IPS DF 6.9 (cell line): ENCODE results near the gene MRGPRX2.

Experiments used
- DNase-seq: peaks from one replicate; pipeline ENCODE4 v3.0.0-alpha.2; 2013; ENCODE audit warnings: low read depth, low spot score
- H3K27ac ChIP-seq: one replicate; pipeline ENCODE4 v1.5.1; 2013; ENCODE audit warnings: low read length, control low read depth
- H3K27me3 ChIP-seq: 2 replicates; pipeline ENCODE4 v1.6.1; 2013; ENCODE audit warnings: mild to moderate bottlenecking, low read length; ENCODE audit not compliant: control insufficient read depth, insufficient read depth
- H3K36me3 ChIP-seq: 2 replicates; pipeline ENCODE4 v1.6.1; 2013; ENCODE audit warnings: low read length; ENCODE audit not compliant: control insufficient read depth, insufficient read depth
- H3K4me1 ChIP-seq: 2 replicates; pipeline ENCODE4 v1.6.1; 2013; ENCODE audit warnings: low read length; ENCODE audit not compliant: control insufficient read depth, insufficient read depth
- H3K4me3 ChIP-seq: 2 replicates; pipeline ENCODE4 v1.5.1; 2013; ENCODE audit warnings: mild to moderate bottlenecking, low read length
- H3K9me3 ChIP-seq: 2 replicates; pipeline ENCODE4 v1.6.1; 2013; ENCODE audit warnings: low read length, inconsistent platforms; ENCODE audit not compliant: control insufficient read depth, insufficient read depth
- WGBS: extraction: QIAGEN DNeasy Blood & Tissue Kit; methylation state at CpG from one replicate; pipeline ENCODE4 v1.1.7; 2013; ENCODE audit warnings: mixed read lengths, missing lambda C conversion rate; ENCODE audit not compliant: insufficient read length, insufficient coverage; 5-methylcytosine and 5-hydroxymethylcytosine counted together

The MRGPRX2 gene

GRCh38 chr11:19076744-19077589, 16.4 kb upstream of the MRGPRX2 start:
- no peaks in the 10 kb centered on the region for H3K36me3 ChIP-seq
- DNase-seq, result no peak
- no peaks in the 10 kb centered on the region for H3K27me3 ChIP-seq
- no CpG with 5 or more reads among the region's 10 CpGs for WGBS
- H3K27ac ChIP-seq, result no peak overlapping the region
- peaks cover 6% of the 10 kb centered on the region for H3K4me1 ChIP-seq
- H3K4me3 ChIP-seq, result no peak overlapping the region
- H3K9me3 ChIP-seq, result no peaks in the 10 kb centered on the region

GRCh38 chr11:19075636-19076035, 15.1 kb upstream of the MRGPRX2 start:
- peaks cover 6% of the 10 kb centered on the region for H3K4me1 ChIP-seq
- no peaks in the 10 kb centered on the region for H3K9me3 ChIP-seq
- no peak for DNase-seq
- H3K27me3 ChIP-seq, result no peaks in the 10 kb centered on the region
- no CpG with 5 or more reads among the region's 3 CpGs for whole genome bisulfite sequencing
- no peaks in the 10 kb centered on the region for H3K36me3 ChIP-seq
- H3K27ac ChIP-seq, result no peak overlapping the region
- no peak overlapping the region for H3K4me3 ChIP-seq

GRCh38 chr11:19073454-19074415, 13.2 kb upstream of the MRGPRX2 start:
- H3K4me3 ChIP-seq, result no peak overlapping the region
- no peaks in the 10 kb centered on the region for H3K27me3 ChIP-seq
- H3K4me1 ChIP-seq, result peaks cover 6% of the 10 kb centered on the region
- DNase-seq, result peak; percentile 39
- H3K36me3 ChIP-seq, result no peaks in the 10 kb centered on the region
- WGBS, result no CpG with 5 or more reads among the region's 10 CpGs
- H3K9me3 ChIP-seq, result no peaks in the 10 kb centered on the region
- no peak overlapping the region for H3K27ac ChIP-seq

GRCh38 chr11:19072464-19072863, 11.9 kb upstream of the MRGPRX2 start:
- no peak for DNase-seq

GRCh38 chr11:19071255-19071654, 10.7 kb upstream of the MRGPRX2 start:
- DNase-seq, result peak; percentile 82
- Histone ChIP-seq H3K4me1 (peaks cover 6% of the 10 kb centered on the region), H3K9me3 (no peaks in the 10 kb centered on the region), H3K27me3 (no peaks in the 10 kb centered on the region), H3K36me3 (no peaks in the 10 kb centered on the region), H3K27ac (no peak overlapping the region), H3K4me3 (no peak overlapping the region)
- no CpG with 5 or more reads among the region's 11 CpGs for WGBS

More at GRCh38 chr11:19072464-19072863, 11.9 kb upstream of the MRGPRX2 start:
- H3K27me3 ChIP-seq, result no peaks in the 10 kb centered on the region
- peaks cover 6% of the 10 kb centered on the region for H3K4me1 ChIP-seq
- H3K36me3 ChIP-seq, result no peaks in the 10 kb centered on the region
- WGBS, result no CpG with 5 or more reads among the region's 5 CpGs
- no peaks in the 10 kb centered on the region for H3K9me3 ChIP-seq
- no peak overlapping the region for H3K4me3 ChIP-seq
- H3K27ac ChIP-seq, result no peak overlapping the region

GRCh38 chr11:19059833-19060232, 684 bp downstream of the MRGPRX2 start:
- Histone ChIP-seq H3K4me1 (no peaks in the 10 kb centered on the region), H3K36me3 (no peaks in the 10 kb centered on the region), H3K27ac (no peak overlapping the region), H3K9me3 (no peaks in the 10 kb centered on the region), H3K4me3 (no peak overlapping the region), H3K27me3 (no peaks in the 10 kb centered on the region)
- no CpG with 5 or more reads among the region's 5 CpGs for WGBS
- no peak for DNase-seq

GRCh38 chr11:19055905-19056304, 4.6 kb downstream of the MRGPRX2 start:
- no peaks in the 10 kb centered on the region for H3K27me3 ChIP-seq
- no peaks in the 10 kb centered on the region for H3K36me3 ChIP-seq
- no peak overlapping the region for H3K27ac ChIP-seq
- no CpG with 5 or more reads among the region's 17 CpGs for WGBS
- no peak overlapping the region for H3K4me3 ChIP-seq
- H3K4me1 ChIP-seq, result no peaks in the 10 kb centered on the region
- DNase-seq, result no peak
- no peaks in the 10 kb centered on the region for H3K9me3 ChIP-seq

GRCh38 chr11:19055016-19055415, 5.5 kb downstream of the MRGPRX2 start:
- H3K27ac ChIP-seq, result no peak overlapping the region
- no peak overlapping the region for H3K4me3 ChIP-seq
- H3K4me1 ChIP-seq, result no peaks in the 10 kb centered on the region
- no CpG with 5 or more reads among the region's 3 CpGs for WGBS
- no peaks in the 10 kb centered on the region for H3K27me3 ChIP-seq
- no peaks in the 10 kb centered on the region for H3K9me3 ChIP-seq
- H3K36me3 ChIP-seq, result no peaks in the 10 kb centered on the region
- DNase-seq, result no peak

- Histone ChIP-seq H3K27me3 (no peaks in the 10 kb centered on the region), H3K27ac (no peak overlapping the region), H3K4me1 (no peaks in the 10 kb centered on the region), H3K4me3 (no peak overlapping the region), H3K9me3 (no peaks in the 10 kb centered on the region), H3K36me3 (no peaks in the 10 kb centered on the region)
- no peak for DNase-seq
- WGBS, result no CpG with 5 or more reads among the region's 1 CpG
Observed at GRCh38 chr11:19053909-19054308, 6.6 kb downstream of the MRGPRX2 start.

GRCh38 chr11:19050281-19050680, 10.2 kb downstream of the MRGPRX2 start:
- Histone ChIP-seq H3K36me3 (no peaks in the 10 kb centered on the region), H3K4me1 (no peaks in the 10 kb centered on the region), H3K27ac (no peak overlapping the region), H3K9me3 (no peaks in the 10 kb centered on the region), H3K27me3 (no peaks in the 10 kb centered on the region), H3K4me3 (no peak overlapping the region)
- WGBS, result no CpG with 5 or more reads among the region's 2 CpGs
- DNase-seq, result no peak
